GM18870 (cell line): ENCODE measurements around the gene RCN2.
"Not testable (repeated sequence)": the region's sequence is repeated elsewhere in the genome, so short reads cannot be mapped to it uniquely, and the experiment has no call there.

ENCODE experiments used
- ATAC-seq: cut with Tn5 transposase; IDR thresholded peaks from one replicate; pipeline ENCODE4 v1.9.1; 2021; ENCODE audit warnings: moderate library complexity; ENCODE audit not compliant: unreplicated experiment

The RCN2 gene

DNA sequence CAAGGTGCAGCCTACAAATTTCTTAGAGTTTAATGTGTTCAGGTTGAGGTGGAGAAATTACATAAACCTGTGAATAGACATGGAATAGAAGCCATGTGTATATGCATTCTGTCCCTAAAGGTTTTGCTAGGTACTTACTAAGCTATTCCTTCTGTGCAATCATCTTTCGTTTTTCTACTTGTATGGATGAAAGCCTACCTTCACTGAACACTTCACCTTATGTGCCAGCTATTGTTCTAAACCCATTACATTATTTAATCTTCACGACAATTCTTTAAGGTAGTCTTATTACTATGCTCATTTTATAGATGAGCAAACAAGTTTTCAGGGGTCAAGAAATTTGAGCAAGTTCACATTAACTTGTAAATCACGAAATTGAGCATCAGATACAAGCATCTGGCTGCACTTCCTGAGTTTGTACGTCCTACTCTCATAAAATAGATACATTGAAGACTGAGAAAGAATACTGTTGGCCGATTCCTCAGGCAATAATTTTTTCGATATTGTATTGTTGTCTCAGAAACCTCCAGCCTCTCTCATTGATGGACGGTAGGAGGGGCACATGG lies 635 bp upstream of the RCN2 start:
- no peak for ATAC-seq

GRCh38 chr15:76932135-76932966 lies 802 bp downstream of the RCN2 start:
- ATAC-seq = no peak

DNA sequence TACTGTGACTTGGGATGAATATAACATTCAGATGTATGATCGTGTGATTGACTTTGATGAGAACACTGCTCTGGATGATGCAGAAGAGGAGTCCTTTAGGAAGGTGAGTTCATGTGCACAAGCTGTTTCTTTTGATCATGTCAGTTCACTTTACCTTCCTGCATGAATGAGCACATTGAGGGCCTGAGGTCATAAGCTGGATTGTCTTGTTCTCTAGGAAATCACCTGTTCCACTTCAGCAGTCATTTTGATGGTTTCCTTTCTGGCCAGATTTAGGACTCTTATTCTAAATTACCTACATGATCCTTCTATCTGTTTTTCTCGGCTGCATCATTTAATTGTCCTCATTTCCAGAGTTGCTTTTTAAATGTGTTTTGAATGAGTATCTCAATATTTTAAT lies 4.1 kb downstream of the RCN2 start:
- ATAC-seq = no peak

DNA sequence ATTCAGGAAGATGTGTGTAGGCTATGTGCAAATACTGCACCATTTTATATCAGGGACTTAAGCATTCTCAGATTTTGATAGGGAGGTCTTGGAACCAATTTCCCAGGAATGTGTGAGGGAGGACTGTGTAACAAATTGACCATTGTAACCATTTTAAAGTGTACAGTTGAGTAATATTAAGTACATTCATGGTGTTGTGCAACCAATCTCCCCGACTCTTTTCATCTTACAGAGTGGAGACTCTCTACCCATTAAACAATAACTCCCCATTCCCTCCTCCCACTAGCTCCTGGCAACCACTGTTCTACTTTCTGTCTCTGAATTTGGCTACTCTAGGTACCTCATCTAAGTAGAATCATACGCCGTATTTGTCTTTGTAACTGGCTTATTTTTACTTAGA lies 5.1 kb downstream of the RCN2 start:
- ATAC-seq = no peak

DNA sequence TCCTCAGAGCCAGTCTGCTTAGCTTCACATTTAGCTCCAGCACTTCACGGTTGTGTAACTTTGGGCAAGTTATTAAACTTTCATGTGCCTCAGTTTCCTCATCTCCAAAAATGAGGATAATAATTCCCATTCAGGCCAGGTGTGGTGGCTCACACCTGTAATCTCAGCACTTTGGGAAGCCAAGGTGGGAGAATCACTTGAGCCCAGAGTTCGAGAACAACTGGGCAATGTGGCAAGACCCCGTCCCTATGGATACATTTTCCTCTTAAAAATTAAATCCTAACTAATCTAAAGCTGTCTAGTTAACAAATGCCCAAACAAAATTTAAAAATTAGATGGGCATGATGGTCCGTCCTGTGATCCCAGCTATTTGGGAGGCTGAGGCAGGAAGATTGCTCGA lies 7.2 kb downstream of the RCN2 start:
- no peak for ATAC-seq

DNA sequence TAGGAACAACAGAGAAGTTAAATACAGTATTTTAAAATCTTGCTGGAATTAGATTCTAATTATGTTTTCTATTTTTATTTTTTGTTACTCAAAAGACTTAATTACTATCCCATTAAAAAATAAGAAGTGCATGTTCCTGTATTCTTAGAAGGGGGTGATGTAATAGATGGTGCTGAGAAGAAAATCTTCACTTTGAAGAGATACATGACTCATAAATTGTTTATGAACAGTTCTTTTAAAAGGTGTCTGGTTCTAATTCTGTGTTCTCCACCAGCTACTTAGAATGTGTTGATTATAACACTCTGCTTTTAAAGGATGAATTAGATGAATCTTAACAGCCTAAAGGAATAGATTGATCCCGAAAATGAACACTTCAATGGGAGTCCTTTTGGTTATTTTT lies 8.2 kb downstream of the RCN2 start:
- no peak for ATAC-seq

DNA sequence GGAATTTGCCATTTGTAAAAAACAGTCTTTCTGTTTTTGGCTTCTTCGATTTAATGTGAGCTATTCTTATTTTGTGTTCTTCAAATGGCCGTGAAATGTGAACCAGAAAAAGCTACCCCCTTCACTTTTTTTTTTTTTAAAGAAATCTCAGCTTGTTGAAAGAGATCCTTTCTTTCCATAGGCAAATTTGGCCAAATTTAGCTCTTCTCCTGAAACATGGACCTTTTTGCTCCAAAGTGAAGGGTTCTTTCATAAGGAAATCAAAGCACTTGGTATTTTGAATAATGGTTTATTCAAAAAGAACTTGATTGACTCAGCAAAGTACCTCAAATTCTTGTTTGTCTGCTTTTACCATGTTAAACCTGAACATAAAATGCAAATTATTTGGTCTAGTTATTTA lies 10.1 kb downstream of the RCN2 start:
- ATAC-seq = no peak

DNA sequence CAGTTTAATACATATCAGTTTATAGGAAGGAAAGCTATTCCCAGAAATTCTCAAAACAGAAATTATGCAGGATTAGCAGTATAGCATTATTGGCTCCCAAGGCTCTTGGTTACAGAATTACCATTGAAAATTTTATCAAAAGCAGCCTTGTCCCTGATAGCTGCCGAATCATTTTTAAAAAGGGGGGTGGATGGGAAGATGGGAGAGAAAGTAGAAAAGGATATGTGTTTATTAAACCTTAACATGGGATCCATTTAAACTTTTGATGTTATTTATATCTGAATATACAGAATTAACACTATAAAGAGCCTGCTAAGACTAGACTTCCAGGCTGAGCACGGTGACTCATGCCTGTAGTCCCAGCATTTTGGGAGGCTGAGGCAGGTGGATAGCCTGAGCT lies 10.8 kb downstream of the RCN2 start:
- ATAC-seq = no peak

- ATAC-seq = no peak
These were observed 14.0 kb downstream of the RCN2 start for GRCh38 chr15:76945494-76946093.

GRCh38 chr15:76947454-76947853 lies 15.9 kb downstream of the RCN2 start:
- ATAC-seq = no peak

- no peak for ATAC-seq
These were observed 19.7 kb downstream of the RCN2 start for GRCh38 chr15:76951220-76951619.

GRCh38 chr15:76953913-76954312 lies 22.4 kb downstream of the RCN2 start:
- ATAC-seq = no peak

DNA sequence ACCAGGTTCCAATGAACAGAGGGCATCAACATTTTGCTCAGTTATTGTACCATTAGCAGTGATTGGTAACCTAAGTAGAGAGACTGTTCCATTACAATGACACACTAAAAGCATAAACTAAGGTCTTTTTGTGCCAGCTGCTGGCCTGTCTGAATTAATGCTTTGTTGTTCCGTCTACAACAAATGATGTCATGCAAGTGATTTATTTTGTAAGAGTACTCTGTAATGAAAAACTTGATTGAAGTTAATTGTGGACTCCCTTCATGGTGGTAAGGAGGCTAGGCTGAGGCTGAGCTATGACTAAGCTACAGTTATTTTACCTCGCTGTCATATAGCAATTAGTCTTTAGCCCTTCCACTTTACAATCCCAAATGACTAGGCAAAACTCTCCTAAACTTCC lies 23.2 kb downstream of the RCN2 start:
- no peak for ATAC-seq

DNA sequence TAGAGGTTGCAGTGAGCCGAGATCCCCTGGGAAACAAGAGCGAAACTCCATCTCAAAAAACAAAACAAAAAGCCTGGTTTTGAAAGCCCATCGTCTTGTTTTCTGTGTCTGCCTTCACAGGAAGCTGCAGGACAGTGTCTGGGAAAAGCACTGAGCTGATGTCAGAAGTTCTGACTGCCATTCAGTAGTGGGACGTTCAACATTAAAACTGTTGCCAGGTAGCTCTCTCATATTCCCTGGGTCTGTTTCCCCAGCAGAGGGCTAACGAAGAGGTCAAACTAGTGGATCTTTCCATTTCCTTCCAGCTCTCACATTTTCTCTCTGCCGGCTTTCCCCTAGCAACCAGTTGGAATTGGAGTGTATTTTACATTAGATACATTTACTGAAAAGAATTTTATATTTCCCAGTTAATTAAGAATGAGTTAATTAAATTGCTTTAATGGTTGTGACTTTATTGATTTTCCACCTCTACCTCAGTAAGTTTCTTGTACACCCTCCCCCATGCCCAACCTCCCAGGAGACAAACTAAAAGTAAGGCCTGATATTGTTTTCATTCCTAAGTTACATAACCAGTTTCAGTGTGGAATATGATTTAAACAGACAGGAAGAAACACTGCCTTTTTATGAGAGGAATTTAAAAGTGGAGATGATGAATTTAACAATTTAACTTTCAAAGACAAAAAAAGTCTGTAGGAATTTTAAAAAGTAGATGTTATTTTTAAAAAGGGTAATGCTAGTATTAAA lies 29.9 kb downstream of the RCN2 start:
- no peak for ATAC-seq

DNA sequence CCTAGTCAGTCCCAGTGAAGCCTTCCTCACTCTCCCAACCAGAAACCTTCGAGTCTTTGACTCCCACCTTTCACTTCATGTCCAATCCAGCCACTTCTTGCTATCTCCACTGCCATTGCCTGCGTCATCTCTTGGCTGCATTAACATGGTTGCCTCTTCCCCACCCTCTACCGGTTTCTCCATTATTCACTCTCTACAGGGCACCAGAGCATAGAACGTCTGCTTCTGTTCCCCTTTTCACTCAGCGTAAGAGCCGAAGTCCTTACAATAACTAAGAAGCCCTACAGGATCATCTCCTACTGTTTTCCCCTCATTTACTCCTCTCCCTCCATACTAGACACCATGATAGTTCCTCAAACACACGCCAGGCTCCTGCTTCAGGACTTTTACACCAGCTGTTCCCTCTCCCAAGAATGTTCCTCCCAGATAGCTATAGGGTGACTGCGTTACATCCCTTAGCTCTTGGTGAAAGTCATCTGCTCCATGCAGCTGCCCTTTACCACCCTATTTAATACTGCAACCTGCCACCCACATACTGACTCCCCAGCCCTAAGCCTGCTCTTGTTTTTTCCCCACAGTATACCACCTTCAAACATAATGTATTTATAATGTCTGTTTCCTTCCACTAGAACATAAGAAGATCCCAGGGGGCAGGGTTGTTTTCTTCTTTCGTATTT lies 30.9 kb downstream of the RCN2 start:
- no peak for ATAC-seq

- ATAC-seq = no peak
These were observed 32.0 kb downstream of the RCN2 start for GRCh38 chr15:76963596-76963995.

DNA sequence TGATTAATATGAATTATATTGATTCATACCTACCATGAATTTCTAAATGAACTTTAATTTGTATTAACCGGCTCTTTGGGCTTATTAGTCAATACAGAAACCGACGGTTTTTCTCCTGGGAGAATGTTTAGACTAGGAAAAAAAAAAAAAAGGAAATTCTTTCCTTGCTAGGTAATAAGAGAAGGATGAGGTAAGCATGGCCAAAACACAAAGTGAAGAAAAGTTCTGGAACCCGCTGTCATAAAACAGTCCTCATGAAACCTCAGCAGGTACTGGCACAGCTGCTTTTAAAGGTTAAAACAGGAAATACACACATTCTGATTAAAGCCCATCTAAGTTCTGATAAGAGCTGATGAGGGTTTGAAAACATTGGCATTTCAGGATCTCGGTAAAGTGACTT lies 32.6 kb downstream of the RCN2 start:
- no peak for ATAC-seq

GRCh38 chr15:76966051-76966450 lies 34.5 kb downstream of the RCN2 start:
- ATAC-seq = not testable (repeated sequence)

GRCh38 chr15:76967067-76967466 lies 35.5 kb downstream of the RCN2 start:
- no peak for ATAC-seq

DNA sequence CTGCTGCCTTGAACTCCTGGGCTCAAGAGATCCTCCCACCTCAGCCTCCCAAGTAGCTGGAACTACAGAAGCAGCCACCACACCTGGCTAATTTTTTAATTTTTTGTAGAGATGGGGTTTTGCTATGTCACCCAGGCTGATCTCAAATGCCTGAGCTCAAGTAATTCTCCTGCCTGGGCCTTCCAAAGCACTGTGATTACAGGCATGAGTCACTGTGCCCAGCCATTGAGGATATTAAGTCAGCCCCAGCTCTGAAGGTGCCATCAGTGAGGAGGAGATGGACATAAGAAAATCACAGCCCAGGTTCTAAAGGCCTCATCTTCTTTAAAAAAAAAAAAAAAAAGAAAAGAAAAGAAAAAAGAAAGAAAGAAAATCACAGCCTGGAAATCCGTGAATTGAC lies 36.8 kb downstream of the RCN2 start:
- no peak for ATAC-seq
